ENCODE measurements around the gene ZNF830. TPM values are rescaled to one million over a fixed set of nuclear protein-coding genes. Genes with fewer than 3 reads are reported as not detected.
"Not testable (repeated sequence)": the region's sequence is repeated elsewhere in the genome, so short reads cannot be mapped to it uniquely, and the experiment has no call there.

The ZNF830 gene
- total RNA-seq: 18.4 TPM

GRCh38 chr17:34961093-34961911 lies at the start of gene ZNF830, which contains the start of gene CCT6B:
TSS of gene ZNF830 (plus strand) at chr17:34961540. CDS start at chr17:34961567, 27 bp downstream.
TSS of gene CCT6B (minus strand) at chr17:34961460. CDS start at chr17:34961393, 67 bp downstream.
- DNase-seq: peak; percentile 86

- DNase-seq: no peak
Observed at GRCh38 chr17:34913001-34913400, 48.3 kb upstream of the ZNF830 start.

- DNase-seq: no peak
Observed at GRCh38 chr17:34916120-34916519, 45.2 kb upstream of the ZNF830 start.

GRCh38 chr17:34917381-34917780 lies 44.0 kb upstream of the ZNF830 start:
- no peak for DNase-seq

- DNase-seq: no peak
Observed at GRCh38 chr17:34920676-34921075, 40.7 kb upstream of the ZNF830 start.

- DNase-seq: no peak
Observed at GRCh38 chr17:34926661-34927060, 34.7 kb upstream of the ZNF830 start.

- no peak for DNase-seq
Observed at GRCh38 chr17:34930283-34930682, 31.1 kb upstream of the ZNF830 start.

GRCh38 chr17:34950780-34951179 lies 10.6 kb upstream of the ZNF830 start:
- DNase-seq: not testable (repeated sequence)

- DNase-seq: no peak
Observed at GRCh38 chr17:34958438-34958837, 2.9 kb upstream of the ZNF830 start.

GRCh38 chr17:34974179-34974578 lies 12.8 kb downstream of the ZNF830 start:
- no peak for DNase-seq

GRCh38 chr17:34974794-34975785 lies 13.8 kb downstream of the ZNF830 start:
- no peak for DNase-seq

GRCh38 chr17:34979153-34979552 lies 17.8 kb downstream of the ZNF830 start:
- no peak for DNase-seq

- no peak for DNase-seq
Observed at GRCh38 chr17:34979650-34980352, 18.5 kb downstream of the ZNF830 start.

- DNase-seq: peak; percentile 84
Observed at GRCh38 chr17:34980353-34980680, 19.0 kb downstream of the ZNF830 start, which contains the start of gene LIG3. TSS of gene LIG3 (plus strand) at chr17:34980512. CDS start at chr17:34983006, 2,494 bp downstream.

GRCh38 chr17:34980681-34981537 lies 19.6 kb downstream of the ZNF830 start:
- DNase-seq: peak; percentile 82

- no peak for DNase-seq
Observed at GRCh38 chr17:34981538-34982241, 20.4 kb downstream of the ZNF830 start.

- no peak for DNase-seq
Observed at GRCh38 chr17:34987232-34987631, 25.9 kb downstream of the ZNF830 start.

- DNase-seq: no peak
Observed at GRCh38 chr17:34988644-34989043, 27.3 kb downstream of the ZNF830 start.

- no peak for DNase-seq
Observed at GRCh38 chr17:34989473-34989872, 28.1 kb downstream of the ZNF830 start.

GRCh38 chr17:34990921-34991365 lies 29.6 kb downstream of the ZNF830 start:
- DNase-seq: no peak

GRCh38 chr17:34991606-34992005 lies 30.3 kb downstream of the ZNF830 start:
- DNase-seq: no peak

Data from occipital lobe (tissue), 2 donors.